ENCODE measurements around the gene NOL9.
A peak's percentile ranks its signal among the peaks of the same experiment; 100 is the strongest.
"Not testable (repeated sequence)": the region's sequence is repeated elsewhere in the genome, so short reads cannot be mapped to it uniquely, and the experiment has no call there.

The NOL9 gene

GRCh38 chr1:6572653-6573383 lies 18.5 kb upstream of the NOL9 start:
- DNase-seq (ENCODE audit: low read depth, low spot score): no peak

GRCh38 chr1:6570987-6571386 lies 16.7 kb upstream of the NOL9 start:
- DNase-seq (ENCODE audit: low read depth, low spot score): no peak

GRCh38 chr1:6570100-6570499 lies 15.8 kb upstream of the NOL9 start:
- DNase-seq (ENCODE audit: low read depth, low spot score): no peak

- DNase-seq (ENCODE audit: low read depth, low spot score): no peak
Observed at GRCh38 chr1:6569033-6569432, 14.7 kb upstream of the NOL9 start.

- DNase-seq (ENCODE audit: low read depth, low spot score): no peak
Observed at GRCh38 chr1:6560267-6560666, 6.0 kb upstream of the NOL9 start.

GRCh38 chr1:6559161-6559560 lies 4.8 kb upstream of the NOL9 start:
- DNase-seq (ENCODE audit: low read depth, low spot score): not testable (repeated sequence)

GRCh38 chr1:6557597-6557996 lies 3.3 kb upstream of the NOL9 start:
- no peak for DNase-seq (ENCODE audit: low read depth, low spot score)

- no peak for DNase-seq (ENCODE audit: low read depth, low spot score)
Observed at GRCh38 chr1:6554907-6555778, 830 bp upstream of the NOL9 start, which contains the start of gene TAS1R1. TAS1R1 (plus strand) TSS chr1:6555307; CDS start chr1:6555374, 67 bp downstream.

GRCh38 chr1:6547301-6547700 lies 7.0 kb downstream of the NOL9 start:
- DNase-seq (ENCODE audit: low read depth, low spot score): no peak

- no peak for DNase-seq (ENCODE audit: low read depth, low spot score)
Observed at GRCh38 chr1:6546326-6546725, 8.0 kb downstream of the NOL9 start.

- no peak for DNase-seq (ENCODE audit: low read depth, low spot score)
Observed at GRCh38 chr1:6545276-6546112, 8.8 kb downstream of the NOL9 start.

- no peak for DNase-seq (ENCODE audit: low read depth, low spot score)
Observed at GRCh38 chr1:6544831-6545230, 9.5 kb downstream of the NOL9 start.

- no peak for DNase-seq (ENCODE audit: low read depth, low spot score)
Observed at GRCh38 chr1:6538956-6539355, 15.4 kb downstream of the NOL9 start.

- DNase-seq (ENCODE audit: low read depth, low spot score): no peak
Observed at GRCh38 chr1:6536291-6536690, 18.0 kb downstream of the NOL9 start.

GRCh38 chr1:6535214-6535613 lies 19.1 kb downstream of the NOL9 start:
- DNase-seq (ENCODE audit: low read depth, low spot score): no peak

GRCh38 chr1:6534248-6534822 lies 20.0 kb downstream of the NOL9 start:
- DNase-seq (ENCODE audit: low read depth, low spot score): no peak

- DNase-seq (ENCODE audit: low read depth, low spot score): no peak
Observed at GRCh38 chr1:6531996-6532395, 22.3 kb downstream of the NOL9 start.

- no peak for DNase-seq (ENCODE audit: low read depth, low spot score)
Observed at GRCh38 chr1:6530504-6531160, 23.7 kb downstream of the NOL9 start.

- DNase-seq (ENCODE audit: low read depth, low spot score): no peak
Observed at GRCh38 chr1:6528492-6528891, 25.8 kb downstream of the NOL9 start.

- no peak for DNase-seq (ENCODE audit: low read depth, low spot score)
Observed at GRCh38 chr1:6526316-6526715, 28.0 kb downstream of the NOL9 start.

GRCh38 chr1:6523566-6523965 lies 30.7 kb downstream of the NOL9 start:
- DNase-seq (ENCODE audit: low read depth, low spot score): peak; percentile 74
